Coronary artery (tissue), 2 donors: ENCODE data around the gene RADIL.

Experiments
- DNase-seq: peaks from one replicate; pipeline ENCODE4 v3.0.0-alpha.2; 2017; ENCODE audit warnings: low spot score
- H3K27ac ChIP-seq, 2 donors: fragments of 200-600 bp; sonication (generic); one replicate each; pipeline ENCODE4 v1.5.1; 2016 to 2019
- H3K4me3 ChIP-seq: fragments of 200-600 bp; sonication (generic); 2 replicates; pipeline ENCODE4 v1.5.1; 2016; ENCODE audit warnings: mild to moderate bottlenecking, moderate library complexity
- TF ChIP-seq, protein P1 (sequence below): fragments of 200-600 bp; sonication (generic); IDR thresholded peaks from one replicate; pipeline ENCODE4 v1.5.1; 2019; ENCODE audit warnings: antibody characterized with exemption

The RADIL gene

GRCh38 chr7:4889682-4890081 lies 6.2 kb upstream of the RADIL start:
- TF ChIP-seq, protein P1, sequence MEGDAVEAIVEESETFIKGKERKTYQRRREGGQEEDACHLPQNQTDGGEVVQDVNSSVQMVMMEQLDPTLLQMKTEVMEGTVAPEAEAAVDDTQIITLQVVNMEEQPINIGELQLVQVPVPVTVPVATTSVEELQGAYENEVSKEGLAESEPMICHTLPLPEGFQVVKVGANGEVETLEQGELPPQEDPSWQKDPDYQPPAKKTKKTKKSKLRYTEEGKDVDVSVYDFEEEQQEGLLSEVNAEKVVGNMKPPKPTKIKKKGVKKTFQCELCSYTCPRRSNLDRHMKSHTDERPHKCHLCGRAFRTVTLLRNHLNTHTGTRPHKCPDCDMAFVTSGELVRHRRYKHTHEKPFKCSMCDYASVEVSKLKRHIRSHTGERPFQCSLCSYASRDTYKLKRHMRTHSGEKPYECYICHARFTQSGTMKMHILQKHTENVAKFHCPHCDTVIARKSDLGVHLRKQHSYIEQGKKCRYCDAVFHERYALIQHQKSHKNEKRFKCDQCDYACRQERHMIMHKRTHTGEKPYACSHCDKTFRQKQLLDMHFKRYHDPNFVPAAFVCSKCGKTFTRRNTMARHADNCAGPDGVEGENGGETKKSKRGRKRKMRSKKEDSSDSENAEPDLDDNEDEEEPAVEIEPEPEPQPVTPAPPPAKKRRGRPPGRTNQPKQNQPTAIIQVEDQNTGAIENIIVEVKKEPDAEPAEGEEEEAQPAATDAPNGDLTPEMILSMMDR = no peak
- no peak overlapping the region for H3K4me3 ChIP-seq
- DNase-seq = no peak
- H3K27ac ChIP-seq = no peak overlapping the region

GRCh38 chr7:4888161-4888560 lies 4.6 kb upstream of the RADIL start:
- TF ChIP-seq, protein P1 = no peak
- DNase-seq = no peak
- H3K27ac ChIP-seq = no peak overlapping the region
- no peak overlapping the region for H3K4me3 ChIP-seq

DNA sequence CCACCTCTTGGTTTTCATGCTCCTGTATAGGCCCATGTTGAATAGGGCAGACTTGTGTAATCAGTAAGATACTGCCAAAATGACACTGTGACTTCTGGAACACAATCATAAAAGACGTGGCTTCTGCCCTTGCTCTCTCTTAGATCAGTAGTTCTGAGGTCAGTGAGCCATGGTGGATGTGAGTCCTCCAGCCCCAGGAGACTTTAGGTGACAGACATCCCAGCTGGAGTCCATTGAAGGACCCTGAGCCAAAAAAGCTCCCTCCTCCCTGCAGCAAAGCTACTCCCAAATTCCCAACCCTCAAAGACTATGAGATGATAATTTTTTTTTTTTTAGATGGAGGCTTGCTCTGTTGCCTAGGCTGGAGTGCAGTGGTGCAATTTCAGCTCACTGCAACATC lies 3.2 kb upstream of the RADIL start:
- no peak for DNase-seq
- no peak overlapping the region for H3K27ac ChIP-seq

GRCh38 chr7:4885317-4885807 lies 1.8 kb upstream of the RADIL start:
- TF ChIP-seq, protein P1 = no peak

More for the DNA sequence above, 3.2 kb upstream of the RADIL start:
- no peak overlapping the region for H3K4me3 ChIP-seq
- TF ChIP-seq, protein P1 = no peak

GRCh38 chr7:4884164-4884563 lies 648 bp upstream of the RADIL start:
- no peak for DNase-seq
- TF ChIP-seq, protein P1 = no peak
- no peak overlapping the region for H3K27ac ChIP-seq
- no peak overlapping the region for H3K4me3 ChIP-seq

More at GRCh38 chr7:4885317-4885807, 1.8 kb upstream of the RADIL start:
- H3K27ac ChIP-seq = no peak overlapping the region
- no peak overlapping the region for H3K4me3 ChIP-seq
- DNase-seq = no peak

- DNase-seq = no peak
- H3K4me3 ChIP-seq = peak overlapping the region; percentile 97
- TF ChIP-seq, protein P1 = no peak
- peak overlapping the region; percentile 67 to 93 for H3K27ac ChIP-seq
Measured at GRCh38 chr7:4883033-4883371, 514 bp downstream of the RADIL start.

GRCh38 chr7:4882169-4883032 lies 1.1 kb downstream of the RADIL start:
- peak; percentile 91 for DNase-seq
- TF ChIP-seq, protein P1 = no peak
- peak overlapping the region; percentile 97 for H3K4me3 ChIP-seq
- peak overlapping the region; percentile 67 to 93 for H3K27ac ChIP-seq
